Esophagus (tissue), 2 donors: ENCODE results near the gene SLC39A13. TPM values are rescaled to one million over a fixed set of nuclear protein-coding genes. Genes with fewer than 3 reads are reported as not detected.

Experiments used
- H3K27ac ChIP-seq, 2 donors: one replicate each; pipeline ENCODE4 v1.5.1; 2013; ENCODE audit warnings: low read depth in 2 of 2, mild to moderate bottlenecking in 2 of 2, inconsistent platforms in 1 of 2, low read length in 1 of 2, moderate library complexity in 1 of 2
- H3K27me3 ChIP-seq, 2 donors: one replicate each; pipeline ENCODE4 v1.6.1; 2013; ENCODE audit warnings: low read length in 2 of 2, control low read depth in 1 of 2, mild to moderate bottlenecking in 1 of 2; ENCODE audit not compliant: insufficient read depth in 2 of 2, control insufficient read depth in 1 of 2
- H3K36me3 ChIP-seq, 2 donors: one replicate each; pipeline ENCODE4 v1.6.1; 2013; ENCODE audit warnings: low read length in 1 of 2; ENCODE audit not compliant: control insufficient read depth in 2 of 2, insufficient read depth in 2 of 2
- H3K4me1 ChIP-seq, 2 donors: one replicate each; pipeline ENCODE4 v1.6.1; 2013; ENCODE audit warnings: low read length in 1 of 2; ENCODE audit not compliant: control insufficient read depth in 2 of 2, insufficient read depth in 2 of 2
- H3K4me3 ChIP-seq, 2 donors: one replicate each; pipeline ENCODE4 v1.5.1; 2013; ENCODE audit warnings: low read length in 2 of 2, mild to moderate bottlenecking in 2 of 2, low read depth in 1 of 2, moderate library complexity in 1 of 2
- H3K9me3 ChIP-seq, 2 donors: one replicate each; pipeline ENCODE4 v1.6.1; 2013; ENCODE audit warnings: mild to moderate bottlenecking in 2 of 2, low read depth in 1 of 2, low read length in 1 of 2, moderate library complexity in 1 of 2; ENCODE audit not compliant: control insufficient read depth in 2 of 2, insufficient read depth in 1 of 2
- WGBS, 2 donors: extraction: QIAGEN DNeasy Blood & Tissue Kit; methylation state at CpG; one replicate each; pipeline ENCODE4 v1.1.7; 2013; 5-methylcytosine and 5-hydroxymethylcytosine counted together
- polyA plus RNA-seq, 2 donors: library from polyadenylated mRNA; stranded (reverse); fragments of 200-250 nt; gene quantifications; one replicate each; pipeline ENCODE4 v1.2.3, GENCODE V29; 2013
- donor health status: healthy with polysubstance abuse.
- donor health status: Bipolar disorder and iron deficiency.

SLC39A13 gene
- polyA plus RNA-seq: 10 to 100 TPM; 14.3 to 21.1 TPM

DNA sequence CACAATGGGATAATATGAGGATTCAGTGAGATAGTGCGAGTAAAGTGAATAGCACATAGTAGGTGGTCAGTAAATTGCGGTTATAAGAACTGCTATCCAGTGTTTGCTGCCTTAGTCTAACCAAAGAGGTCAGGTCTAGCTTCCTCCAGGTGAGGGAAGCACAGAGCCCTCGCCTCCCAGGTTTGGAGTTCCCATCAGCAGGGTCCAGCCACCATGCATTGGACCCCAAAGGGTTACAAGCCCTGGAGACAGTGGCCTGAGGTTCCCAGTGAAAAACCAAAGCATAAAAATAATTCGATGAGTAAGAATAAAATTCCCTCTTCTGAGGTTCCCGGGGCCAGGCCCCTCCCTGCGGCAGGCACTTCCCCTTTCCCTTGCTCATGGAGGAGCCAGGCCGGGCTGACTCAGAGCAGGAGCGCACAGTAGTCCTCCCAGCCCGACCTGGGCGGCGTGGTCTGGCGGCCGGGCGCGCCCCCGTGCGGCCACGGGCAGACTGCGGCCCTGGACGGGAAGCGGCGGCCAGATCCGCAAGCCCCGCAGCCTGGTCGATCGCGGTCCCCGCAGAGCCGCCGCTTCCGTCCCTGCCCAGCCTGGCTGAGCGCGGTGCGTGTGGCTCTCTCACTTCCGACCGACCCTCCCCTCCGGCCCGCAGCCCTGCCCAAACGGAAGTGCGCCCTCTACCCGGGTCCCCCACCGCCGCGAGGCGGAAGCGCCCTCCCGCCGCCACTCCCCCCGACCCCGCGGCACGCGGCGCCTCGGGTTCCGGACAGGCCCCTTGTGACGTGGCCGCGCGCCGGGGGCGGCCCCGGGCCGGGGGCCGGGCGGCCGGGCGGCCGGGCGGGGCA, at the start of gene SLC39A13:
SLC39A13 (plus strand) TSS at position 845 of the 845 bp plus-strand sequence. CDS start 1,505 bp downstream, outside the sequence.
- H3K36me3 ChIP-seq: no peaks in the 10 kb centered on the region

DNA sequence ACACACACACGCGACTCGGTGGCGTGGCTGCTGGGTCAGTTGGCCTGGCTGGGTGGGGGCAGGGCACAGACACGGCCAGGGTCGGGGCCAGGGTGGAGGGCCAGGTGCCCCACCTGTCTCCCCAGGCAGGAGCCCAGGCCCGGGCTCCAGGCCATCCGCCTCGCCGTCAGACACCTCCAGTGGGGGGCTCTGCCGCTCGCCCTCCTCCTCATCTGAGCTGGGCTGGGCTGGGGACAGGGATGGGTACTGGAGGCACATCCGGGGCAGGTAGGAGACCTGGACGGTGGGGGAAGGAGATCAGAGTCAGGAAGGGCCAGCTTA, 49.7 kb upstream of the SLC39A13 start:
- H3K4me3 ChIP-seq: no peak overlapping the region
- no peak overlapping the region for H3K27ac ChIP-seq
- no peaks in the 10 kb centered on the region for H3K9me3 ChIP-seq
- H3K27me3 ChIP-seq: no peaks in the 10 kb centered on the region
- WGBS, 2 donors: 82 to 85% methylated on average over 14 of the region's 14 CpGs
- H3K4me1 ChIP-seq: peaks cover 0 to 7% of the 10 kb centered on the region in 2 donors
- H3K36me3 ChIP-seq: no peaks in the 10 kb centered on the region

More for the DNA sequence above, at the start of gene SLC39A13:
- WGBS, 2 donors: 1% methylated on average over 47 to 70 of the region's 70 CpGs
- Histone ChIP-seq H3K9me3 (no peaks in the 10 kb centered on the region), H3K4me3 (peak within 1 kb of the TSS; percentile 61 to 63), H3K27ac (peak within 1 kb of the TSS; percentile 77 to 94), H3K4me1 (peaks cover 7 to 18% of the 10 kb centered on the region in 2 donors), H3K27me3 (no peaks in the 10 kb centered on the region)

DNA sequence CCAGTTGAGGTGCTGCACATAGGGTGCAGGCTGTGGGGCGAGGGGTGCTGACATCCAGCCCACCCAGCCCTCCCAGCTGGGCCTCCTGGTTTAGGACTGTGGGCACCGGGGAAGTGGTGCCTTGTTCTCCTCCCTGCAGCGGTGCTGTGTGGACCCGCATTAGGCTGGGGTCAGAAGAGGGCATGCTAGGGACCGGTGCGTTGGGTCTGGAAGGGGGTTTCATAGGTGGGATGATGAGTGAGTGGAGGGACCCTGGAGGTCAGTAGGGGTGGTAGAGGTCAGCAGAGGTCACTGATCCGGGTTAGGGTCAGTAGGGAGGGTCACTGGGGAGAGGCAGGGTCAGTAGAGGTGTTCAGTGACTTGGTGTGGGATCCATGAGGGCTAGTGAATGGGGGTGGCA, 49.2 kb upstream of the SLC39A13 start:
- H3K27ac ChIP-seq: no peak overlapping the region

DNA sequence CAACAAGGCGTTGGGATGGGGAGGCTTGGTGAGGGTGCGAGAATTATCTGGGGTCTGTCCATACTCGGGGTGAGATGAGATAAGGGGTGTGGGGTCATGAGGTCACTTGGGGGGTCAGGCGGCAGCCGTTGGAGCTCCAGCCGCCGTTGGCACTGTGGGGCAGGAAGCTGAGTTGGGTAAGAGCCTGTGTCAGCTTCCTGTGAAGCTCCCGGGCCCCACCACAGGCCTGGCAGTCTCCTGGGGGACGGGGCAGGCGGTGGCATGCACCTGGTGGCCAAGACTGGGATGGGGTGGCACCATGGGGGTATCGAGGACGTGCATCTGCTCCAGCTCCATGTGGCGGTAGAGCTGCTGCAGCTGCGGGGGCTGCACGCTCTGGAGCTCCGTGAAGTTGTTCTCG, 48.8 kb upstream of the SLC39A13 start:
- WGBS, 2 donors: 74 to 75% methylated on average over 17 of the region's 17 CpGs
- no peak overlapping the region for H3K27ac ChIP-seq
- H3K27me3 ChIP-seq: no peaks in the 10 kb centered on the region
- H3K4me1 ChIP-seq: peaks cover 0 to 7% of the 10 kb centered on the region in 2 donors
- H3K9me3 ChIP-seq: no peaks in the 10 kb centered on the region
- H3K4me3 ChIP-seq: no peak overlapping the region
- H3K36me3 ChIP-seq: no peaks in the 10 kb centered on the region

More for the DNA sequence above, 49.2 kb upstream of the SLC39A13 start:
- Histone ChIP-seq H3K27me3 (no peaks in the 10 kb centered on the region), H3K36me3 (no peaks in the 10 kb centered on the region), H3K4me1 (peaks cover 0 to 7% of the 10 kb centered on the region in 2 donors), H3K9me3 (no peaks in the 10 kb centered on the region), H3K4me3 (no peak overlapping the region)
- WGBS, 2 donors: 86 to 87% methylated on average over 7 of the region's 7 CpGs

DNA sequence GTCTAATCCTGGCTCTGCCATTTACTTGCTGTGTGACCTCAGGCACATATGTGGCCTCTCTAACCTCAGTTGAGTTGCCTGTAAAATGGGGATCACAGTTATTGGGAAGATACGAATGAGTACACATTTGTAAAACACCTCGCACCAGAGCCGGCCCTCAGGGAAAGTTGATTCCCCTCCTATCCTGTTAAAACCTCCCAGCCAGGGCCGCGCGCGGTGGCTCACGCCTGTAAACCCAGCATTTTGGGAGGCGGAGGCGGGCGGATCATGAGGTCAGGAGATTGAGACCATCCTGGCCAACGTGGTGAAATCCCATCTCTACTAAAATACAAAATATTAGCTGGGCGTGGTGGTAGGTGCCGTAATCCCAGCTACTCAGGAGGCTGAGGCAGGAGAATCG, 48.0 kb upstream of the SLC39A13 start:
- Histone ChIP-seq H3K9me3 (no peaks in the 10 kb centered on the region), H3K36me3 (no peaks in the 10 kb centered on the region), H3K27ac (no peak overlapping the region), H3K4me1 (peaks cover 0 to 7% of the 10 kb centered on the region in 2 donors), H3K4me3 (no peak overlapping the region), H3K27me3 (no peaks in the 10 kb centered on the region)
- 93 to 95% methylated on average over 15 of the region's 15 CpGs for WGBS, 2 donors

- no peaks in the 10 kb centered on the region for H3K27me3 ChIP-seq
- WGBS, 2 donors: 80 to 83% methylated on average over 13 of the region's 13 CpGs
- no peaks in the 10 kb centered on the region for H3K36me3 ChIP-seq
- no peaks in the 10 kb centered on the region for H3K9me3 ChIP-seq
- no peak overlapping the region for H3K4me3 ChIP-seq
- no peak overlapping the region for H3K27ac ChIP-seq
- peaks cover 0 to 2% of the 10 kb centered on the region in 2 donors for H3K4me1 ChIP-seq
Measured at GRCh38 chr11:47361419-47361818, 47.0 kb upstream of the SLC39A13 start.

DNA sequence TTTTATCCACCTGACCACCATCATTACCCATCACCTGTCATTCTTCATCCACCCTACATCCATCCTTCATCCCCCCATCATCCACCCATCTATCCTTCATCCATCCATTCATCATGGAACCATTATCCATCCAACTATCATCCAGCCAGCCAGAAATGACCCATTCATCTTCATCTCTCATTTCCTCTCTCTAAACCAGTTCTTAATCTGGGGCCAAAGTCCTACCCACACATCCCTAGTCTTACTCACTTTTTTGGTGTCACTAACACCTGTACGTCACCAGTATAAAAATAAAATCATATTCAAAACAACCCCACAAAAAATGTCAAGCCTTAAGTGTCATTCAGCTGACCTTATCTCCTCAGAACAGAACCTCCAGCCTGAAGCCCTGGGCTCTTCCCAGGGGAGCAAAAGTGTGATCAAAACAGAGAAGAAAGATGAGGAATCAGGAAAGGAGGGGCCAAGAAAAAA, 42.3 kb upstream of the SLC39A13 start:
- Histone ChIP-seq H3K4me3 (no peak overlapping the region), H3K27ac (no peak overlapping the region), H3K4me1 (no peaks in the 10 kb centered on the region), H3K9me3 (no peaks in the 10 kb centered on the region), H3K27me3 (no peaks in the 10 kb centered on the region), H3K36me3 (no peaks in the 10 kb centered on the region)
- WGBS, 2 donors: 73 to 79% methylated on average over 1 of the region's 1 CpG

DNA sequence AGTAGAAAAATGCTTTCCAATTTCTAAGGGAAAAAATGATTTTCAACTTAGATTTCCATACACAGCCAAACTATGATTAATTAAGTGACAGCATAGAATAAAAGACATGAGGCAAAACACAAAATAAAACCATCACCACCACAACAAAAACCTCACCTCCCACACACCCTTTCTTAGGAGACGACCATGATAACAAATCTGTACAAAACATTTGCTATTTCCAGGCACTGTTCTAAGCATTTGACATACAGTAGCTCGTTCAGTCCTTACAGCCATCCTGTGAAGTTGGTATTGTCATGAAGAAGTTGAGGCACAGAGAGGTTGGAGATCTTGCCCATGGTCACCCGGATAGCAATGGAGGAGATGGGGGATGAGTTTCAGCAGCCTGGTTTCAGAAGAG, 38.7 kb upstream of the SLC39A13 start:
- Histone ChIP-seq H3K27me3 (no peaks in the 10 kb centered on the region), H3K36me3 (no peaks in the 10 kb centered on the region), H3K9me3 (no peaks in the 10 kb centered on the region), H3K27ac (no peak overlapping the region), H3K4me3 (no peak overlapping the region), H3K4me1 (no peaks in the 10 kb centered on the region)
- WGBS, 2 donors: 45 to 58% methylated on average over 3 of the region's 3 CpGs

- H3K27ac ChIP-seq: no peak overlapping the region
- no peak overlapping the region for H3K4me3 ChIP-seq
- H3K4me1 ChIP-seq: peaks cover 3 to 7% of the 10 kb centered on the region in 2 donors
- H3K36me3 ChIP-seq: no peaks in the 10 kb centered on the region
- H3K9me3 ChIP-seq: no peaks in the 10 kb centered on the region
- WGBS, 2 donors: 70 to 72% methylated on average over 7 of the region's 7 CpGs
- H3K27me3 ChIP-seq: no peaks in the 10 kb centered on the region
Measured at GRCh38 chr11:47372422-47372821, 36.0 kb upstream of the SLC39A13 start.
